Spleen (tissue), 11 donors: Measurements from ENCODE around the gene DNAH17. TPM values are rescaled to one million over a fixed set of nuclear protein-coding genes. Genes with fewer than 3 reads are reported as not detected.

Source experiments
- DNase-seq: peaks from one replicate; pipeline ENCODE4 v3.0.0-alpha.2; 2020
- H3K27ac ChIP-seq, 8 donors: fragments of 200-600 bp; sonication (generic) in 7 of 8; 1 replicate in 4 of 8; 2 replicates in 4 of 8; pipeline versions ENCODE4 v1.5.0 to v1.8.0; 2016 to 2021; ENCODE audit warnings: inconsistent platforms in 4 of 8, mild to moderate bottlenecking in 4 of 8, moderate library complexity in 1 of 8
- H3K27me3 ChIP-seq, 7 donors: fragments of 200-600 bp; sonication (generic) in 6 of 7; replicated peaks in 1 of 7; 1 replicate in 4 of 7; 2 replicates in 3 of 7; pipeline versions ENCODE4 v1.5.0 to v1.8.0; 2016 to 2021; ENCODE audit warnings: inconsistent platforms in 3 of 7, mild to moderate bottlenecking in 1 of 7
- H3K36me3 ChIP-seq, 6 donors: fragments of 200-600 bp; sonication (generic) in 5 of 6; 1 replicate in 4 of 6; 2 replicates in 2 of 6; pipeline versions ENCODE4 v1.5.0 to v1.8.0; 2016 to 2021; ENCODE audit warnings: inconsistent platforms in 2 of 6
- H3K4me1 ChIP-seq, 6 donors: fragments of 200-600 bp; sonication (generic) in 5 of 6; 1 replicate in 3 of 6; 2 replicates in 3 of 6; pipeline versions ENCODE4 v1.5.0 to v1.8.0; 2016 to 2021; ENCODE audit warnings: inconsistent platforms in 3 of 6
- H3K4me3 ChIP-seq, 8 donors: fragments of 200-600 bp; sonication (generic) in 7 of 8; 1 replicate in 4 of 8; 2 replicates in 4 of 8; pipeline versions ENCODE4 v1.5.0 to v1.8.0; 2016 to 2021; ENCODE audit warnings: inconsistent platforms in 4 of 8, mild to moderate bottlenecking in 4 of 8, moderate library complexity in 2 of 8
- H3K9me3 ChIP-seq, 8 donors: fragments of 200-600 bp; sonication (generic) in 7 of 8; 1 replicate in 4 of 8; 2 replicates in 4 of 8; pipeline versions ENCODE4 v1.5.0 to v1.8.0; 2016 to 2021; ENCODE audit warnings: inconsistent platforms in 4 of 8
- CTCF ChIP-seq, 11 experiments: fragments of 200-600 bp in 7 of 11; fragments of 450-650 bp in 4 of 11; sonication (generic) in 4 of 11; IDR thresholded peaks in 8 of 11; conservative IDR thresholded peaks in 3 of 11; 1 replicate in 7 of 11; 2 replicates in 4 of 11; pipeline versions ENCODE4 v1.4.0 to v1.8.0; 2016 to 2021; ENCODE audit warnings: antibody characterized with exemption in 11 of 11, inconsistent platforms in 4 of 11, mild to moderate bottlenecking in 1 of 11
- POLR2A ChIP-seq, 3 donors: fragments of 450-650 bp; IDR thresholded peaks; one replicate each; pipeline ENCODE4 v1.5.1; 2017; ENCODE audit warnings: antibody characterized with exemption in 3 of 3, mild to moderate bottlenecking in 1 of 3
- POLR2AphosphoS5 ChIP-seq, 3 donors: sonication (generic); formaldehyde crosslinking; IDR thresholded peaks; one replicate each; pipeline ENCODE4 v1.5.1; 2017; ENCODE audit warnings: antibody characterized with exemption in 3 of 3
- WGBS, 5 donors: extraction: QIAGEN DNeasy Blood & Tissue Kit in 3 of 5; methylation state at CpG; one replicate each; pipeline versions ENCODE4 v1.1.5 to v1.1.7; 2013 to 2018; 5-methylcytosine and 5-hydroxymethylcytosine counted together
- intact Hi-C: fragments of 100-400 bp; cut with DNase I; formaldehyde crosslinking; loops from one replicate; pipeline ENCODE4 v1.15.0; 2023; ENCODE audit warnings: low total_unique reads
- polyA plus RNA-seq, 3 donors: library from polyadenylated mRNA; stranded (reverse); fragments of 200-250 nt; gene quantifications; one replicate each; pipeline ENCODE4 v1.2.1, GENCODE V29; 2013
- total RNA-seq, 7 donors: library from RNA; depleted of rRNA in 3 of 7; stranded (reverse); fragments of >200 nt in 3 of 7; fragmentation: NEBNext Ultra II Directional in 4 of 7; extraction: Animal tissue kit (Norgen Biotek cat#: 25700) in 4 of 7; gene quantifications; one replicate each; pipeline versions ENCODE4 v1.1.0 to v1.2.1, GENCODE V29; 2016 to 2021
- donor health status: healthy with polysubstance abuse.
- donor health status: DM: no; HTN: no; CAD: no; lungs with moderate emphysema.
- donor health status: DM: no; HTN: no; CAD: no.
- donor health status: Bipolar disorder and iron deficiency.
- donor health status: healthy.
- donor health status: DM: no; HTN: no; CAD: no.
- donor health status: DM: yes; HTN: yes; CAD: no.

The DNAH17 gene
- total and polyA plus RNA-seq, 10 donors = 0.06 to 1.0 (median 0.72) TPM; not detected in 1

- TF ChIP-seq POLR2AphosphoS5 (IDR thresholded peaks at IDR 0.05) (no peak), CTCF (IDR thresholded peaks at IDR 0.05 in 8 of 11, conservative IDR thresholded peaks at IDR 0.05 in 3 of 11) (no peak), POLR2A (IDR thresholded peaks at IDR 0.05) (no peak)
- H3K9me3 ChIP-seq = no peaks in the 10 kb centered on the region
- WGBS, 5 donors = 90 to 97% (median 94%) methylated on average over 17 to 18 of the region's 18 CpGs
- no peak overlapping the region for H3K27ac ChIP-seq
- peak; percentile 58 for DNase-seq
- intact Hi-C loops = no loop called here
- H3K4me1 ChIP-seq = peaks cover 9 to 39% (median 21%) of the 10 kb centered on the region in 6 donors
- H3K36me3 ChIP-seq = no peaks in the 10 kb centered on the region
- H3K27me3 ChIP-seq = peaks cover 0 to 27% (median 0%) of the 10 kb centered on the region in 7 donors
- H3K4me3 ChIP-seq = no peak overlapping the region
Observed at GRCh38 chr17:78589031-78589675, 12.0 kb upstream of the DNAH17 start.

GRCh38 chr17:78588258-78589030 lies 11.2 kb upstream of the DNAH17 start:
- intact Hi-C loops = no loop called here
- 81 to 87% (median 86%) methylated on average over 16 of the region's 16 CpGs for WGBS, 5 donors
- TF ChIP-seq POLR2A (IDR thresholded peaks at IDR 0.05) (no peak), POLR2AphosphoS5 (IDR thresholded peaks at IDR 0.05) (no peak), CTCF (IDR thresholded peaks at IDR 0.05 in 8 of 11, conservative IDR thresholded peaks at IDR 0.05 in 3 of 11) (no peak)

DNA sequence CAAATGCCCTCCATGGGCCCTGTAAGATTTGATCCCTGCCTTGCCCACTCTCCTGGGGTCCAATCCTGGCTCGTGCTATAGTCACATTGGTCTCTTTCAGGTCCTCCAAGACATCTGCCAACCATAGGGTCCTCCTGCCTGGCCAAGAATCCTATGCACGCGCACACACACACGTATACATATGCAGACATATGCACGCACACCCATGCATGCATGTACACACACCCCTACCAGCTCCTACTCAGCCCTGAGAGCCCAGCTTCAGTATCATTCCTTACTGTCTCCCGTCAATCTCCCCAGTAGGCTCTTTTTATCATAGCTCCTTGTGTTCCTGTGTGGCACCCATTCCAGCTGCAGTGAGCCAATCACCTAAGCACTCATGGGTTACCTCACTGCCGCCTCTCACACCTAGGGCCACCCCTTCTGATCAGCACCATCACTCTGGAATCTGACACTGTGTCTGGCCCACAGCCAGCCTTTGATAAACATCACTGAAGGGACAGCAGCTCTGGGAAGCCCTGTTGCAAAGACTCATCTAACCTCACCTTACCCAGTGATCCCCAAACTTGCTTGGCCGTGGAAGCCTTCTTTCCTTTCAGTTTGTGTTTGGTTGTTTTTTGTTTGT lies 7.9 kb upstream of the DNAH17 start:
- Histone ChIP-seq H3K4me3 (no peak overlapping the region), H3K27me3 (peaks cover 0 to 15% (median 0%) of the 10 kb centered on the region in 7 donors)
- WGBS, 5 donors = 89 to 96% (median 92%) methylated on average over 8 of the region's 8 CpGs

More at GRCh38 chr17:78588258-78589030, 11.2 kb upstream of the DNAH17 start:
- DNase-seq = peak; percentile 59
- H3K27me3 ChIP-seq = peaks cover 0 to 21% (median 0%) of the 10 kb centered on the region in 7 donors
- H3K9me3 ChIP-seq = no peaks in the 10 kb centered on the region
- no peak overlapping the region for H3K27ac ChIP-seq
- H3K4me1 ChIP-seq = peaks cover 9 to 32% (median 21%) of the 10 kb centered on the region in 6 donors
- no peak overlapping the region for H3K4me3 ChIP-seq
- H3K36me3 ChIP-seq = no peaks in the 10 kb centered on the region

More for the DNA sequence above, 7.9 kb upstream of the DNAH17 start:
- intact Hi-C loops = no loop called here
- H3K36me3 ChIP-seq = no peaks in the 10 kb centered on the region
- no peaks in the 10 kb centered on the region for H3K9me3 ChIP-seq
- H3K4me1 ChIP-seq = peaks cover 0 to 9% (median 0%) of the 10 kb centered on the region in 6 donors
- no peak for TF ChIP-seq POLR2A (IDR thresholded peaks at IDR 0.05)
- TF ChIP-seq CTCF (IDR thresholded peaks at IDR 0.05 in 8 of 11, conservative IDR thresholded peaks at IDR 0.05 in 3 of 11) = no peak
- no peak for TF ChIP-seq POLR2AphosphoS5 (IDR thresholded peaks at IDR 0.05)
- no peak overlapping the region for H3K27ac ChIP-seq
- DNase-seq = peak; percentile 34
